SK-N-SH (cell line): ENCODE measurements around the gene MLKL.

Experiments used
- FOXJ3 ChIP-seq: sonication (generic); formaldehyde crosslinking; IDR thresholded peaks from 2 replicates; pipeline ENCODE4 v1.5.1; 2020; ENCODE audit warnings: mild to moderate bottlenecking, missing genetic modification reagents
- RCOR1 ChIP-seq: fragments of 150-350 bp; IDR thresholded peaks from 2 replicates; pipeline ENCODE4 v1.6.1; 2017; ENCODE audit warnings: antibody characterized with exemption, low read length
- RFX5 ChIP-seq: IDR thresholded peaks from 2 replicates; pipeline ENCODE4 v1.6.1; 2012; ENCODE audit warnings: mild to moderate bottlenecking, improper control_type of control experiment, low read length
- SIN3A ChIP-seq: IDR thresholded peaks from 2 replicates; pipeline ENCODE4 v1.6.1; 2012; ENCODE audit warnings: low read depth, mild to moderate bottlenecking, low read length, moderate library complexity, borderline replicate concordance
- TF ChIP-seq, protein P1 (sequence below): IDR thresholded peaks from 2 replicates; pipeline ENCODE4 v1.6.1; 2012; ENCODE audit warnings: mild to moderate bottlenecking, low read depth, low read length, moderate library complexity
- TF ChIP-seq, protein P2 (sequence below): fragments of 200-600 bp; sonication (generic); IDR thresholded peaks from 2 replicates; pipeline ENCODE4 v1.6.1; 2017; ENCODE audit warnings: antibody characterized with exemption, mild to moderate bottlenecking, moderate library complexity
- TF ChIP-seq, protein P3 (sequence below): fragments of 150-350 bp; IDR thresholded peaks from 2 replicates; pipeline ENCODE4 v1.6.1; 2017; ENCODE audit warnings: antibody characterized with exemption, low read length, low read depth, borderline replicate concordance
- TF ChIP-seq, protein P4 (sequence below): IDR thresholded peaks from 2 replicates; pipeline ENCODE4 v1.4.0; 2012; ENCODE audit warnings: low read depth

DNA sequence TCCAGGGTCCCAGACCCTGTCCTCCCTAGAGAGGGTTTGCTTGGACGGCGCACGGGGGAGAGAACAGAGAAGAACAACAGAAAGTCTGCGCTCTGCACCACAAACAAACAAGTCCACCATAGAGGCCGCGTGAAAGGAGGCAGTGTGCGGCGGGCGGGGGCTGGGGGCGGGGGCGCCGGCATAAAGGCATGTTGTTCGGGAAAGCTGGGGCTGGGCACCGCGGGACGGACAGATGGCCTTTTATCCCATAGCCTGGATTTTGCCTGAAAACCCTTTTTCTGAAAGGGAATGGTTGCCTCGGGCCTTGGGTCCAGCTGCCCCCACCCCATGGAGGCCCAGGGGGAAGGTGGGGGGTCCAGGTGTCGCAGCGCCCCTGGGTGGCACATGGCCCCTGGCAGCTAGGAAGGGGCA lies 48.0 kb upstream of the MLKL start:
- TF ChIP-seq, protein P1, sequence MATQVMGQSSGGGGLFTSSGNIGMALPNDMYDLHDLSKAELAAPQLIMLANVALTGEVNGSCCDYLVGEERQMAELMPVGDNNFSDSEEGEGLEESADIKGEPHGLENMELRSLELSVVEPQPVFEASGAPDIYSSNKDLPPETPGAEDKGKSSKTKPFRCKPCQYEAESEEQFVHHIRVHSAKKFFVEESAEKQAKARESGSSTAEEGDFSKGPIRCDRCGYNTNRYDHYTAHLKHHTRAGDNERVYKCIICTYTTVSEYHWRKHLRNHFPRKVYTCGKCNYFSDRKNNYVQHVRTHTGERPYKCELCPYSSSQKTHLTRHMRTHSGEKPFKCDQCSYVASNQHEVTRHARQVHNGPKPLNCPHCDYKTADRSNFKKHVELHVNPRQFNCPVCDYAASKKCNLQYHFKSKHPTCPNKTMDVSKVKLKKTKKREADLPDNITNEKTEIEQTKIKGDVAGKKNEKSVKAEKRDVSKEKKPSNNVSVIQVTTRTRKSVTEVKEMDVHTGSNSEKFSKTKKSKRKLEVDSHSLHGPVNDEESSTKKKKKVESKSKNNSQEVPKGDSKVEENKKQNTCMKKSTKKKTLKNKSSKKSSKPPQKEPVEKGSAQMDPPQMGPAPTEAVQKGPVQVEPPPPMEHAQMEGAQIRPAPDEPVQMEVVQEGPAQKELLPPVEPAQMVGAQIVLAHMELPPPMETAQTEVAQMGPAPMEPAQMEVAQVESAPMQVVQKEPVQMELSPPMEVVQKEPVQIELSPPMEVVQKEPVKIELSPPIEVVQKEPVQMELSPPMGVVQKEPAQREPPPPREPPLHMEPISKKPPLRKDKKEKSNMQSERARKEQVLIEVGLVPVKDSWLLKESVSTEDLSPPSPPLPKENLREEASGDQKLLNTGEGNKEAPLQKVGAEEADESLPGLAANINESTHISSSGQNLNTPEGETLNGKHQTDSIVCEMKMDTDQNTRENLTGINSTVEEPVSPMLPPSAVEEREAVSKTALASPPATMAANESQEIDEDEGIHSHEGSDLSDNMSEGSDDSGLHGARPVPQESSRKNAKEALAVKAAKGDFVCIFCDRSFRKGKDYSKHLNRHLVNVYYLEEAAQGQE = no peak
- no peak for TF ChIP-seq RFX5
- TF ChIP-seq, protein P2, sequence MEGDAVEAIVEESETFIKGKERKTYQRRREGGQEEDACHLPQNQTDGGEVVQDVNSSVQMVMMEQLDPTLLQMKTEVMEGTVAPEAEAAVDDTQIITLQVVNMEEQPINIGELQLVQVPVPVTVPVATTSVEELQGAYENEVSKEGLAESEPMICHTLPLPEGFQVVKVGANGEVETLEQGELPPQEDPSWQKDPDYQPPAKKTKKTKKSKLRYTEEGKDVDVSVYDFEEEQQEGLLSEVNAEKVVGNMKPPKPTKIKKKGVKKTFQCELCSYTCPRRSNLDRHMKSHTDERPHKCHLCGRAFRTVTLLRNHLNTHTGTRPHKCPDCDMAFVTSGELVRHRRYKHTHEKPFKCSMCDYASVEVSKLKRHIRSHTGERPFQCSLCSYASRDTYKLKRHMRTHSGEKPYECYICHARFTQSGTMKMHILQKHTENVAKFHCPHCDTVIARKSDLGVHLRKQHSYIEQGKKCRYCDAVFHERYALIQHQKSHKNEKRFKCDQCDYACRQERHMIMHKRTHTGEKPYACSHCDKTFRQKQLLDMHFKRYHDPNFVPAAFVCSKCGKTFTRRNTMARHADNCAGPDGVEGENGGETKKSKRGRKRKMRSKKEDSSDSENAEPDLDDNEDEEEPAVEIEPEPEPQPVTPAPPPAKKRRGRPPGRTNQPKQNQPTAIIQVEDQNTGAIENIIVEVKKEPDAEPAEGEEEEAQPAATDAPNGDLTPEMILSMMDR = no peak
- no peak for TF ChIP-seq FOXJ3
- TF ChIP-seq RCOR1 = no peak
- TF ChIP-seq, protein P3, sequence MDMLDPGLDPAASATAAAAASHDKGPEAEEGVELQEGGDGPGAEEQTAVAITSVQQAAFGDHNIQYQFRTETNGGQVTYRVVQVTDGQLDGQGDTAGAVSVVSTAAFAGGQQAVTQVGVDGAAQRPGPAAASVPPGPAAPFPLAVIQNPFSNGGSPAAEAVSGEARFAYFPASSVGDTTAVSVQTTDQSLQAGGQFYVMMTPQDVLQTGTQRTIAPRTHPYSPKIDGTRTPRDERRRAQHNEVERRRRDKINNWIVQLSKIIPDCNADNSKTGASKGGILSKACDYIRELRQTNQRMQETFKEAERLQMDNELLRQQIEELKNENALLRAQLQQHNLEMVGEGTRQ = no peak
- no peak for TF ChIP-seq SIN3A
- TF ChIP-seq, protein P4, sequence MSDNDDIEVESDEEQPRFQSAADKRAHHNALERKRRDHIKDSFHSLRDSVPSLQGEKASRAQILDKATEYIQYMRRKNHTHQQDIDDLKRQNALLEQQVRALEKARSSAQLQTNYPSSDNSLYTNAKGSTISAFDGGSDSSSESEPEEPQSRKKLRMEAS = no peak
